IMR-90 (cell line): Measurements from ENCODE around the gene VPS25. TPM values are rescaled to one million over a fixed set of nuclear protein-coding genes. Genes with fewer than 3 reads are reported as not detected.

Source experiments
- ATAC-seq: fragments of 200-7000 bp; cut with Tn5 transposase; 2 replicates; pipeline ENCODE4 v1.9.1; 2020; ENCODE audit warnings: low read depth, mild to moderate bottlenecking, moderate library complexity
- BruUV-seq: library from RNA; stranded (reverse); fragments of 400-500 nt; replicated peaks from 2 replicates; lab custom pipeline; 2021; lab: Mats Ljungman, UMichigan
- CTCF ChIA-PET: fragments of 300-600 bp; formaldehyde crosslinking; extraction: SDS; loops from one replicate; lab custom pipeline; 2021; ENCODE audit warnings: antibody characterized with exemption; lab: Yijun Ruan, JAX
- POLR2A ChIA-PET: fragments of 300-600 bp; sonication (Branson Sonifier 250); formaldehyde crosslinking; loops from one replicate; lab custom pipeline; 2022; ENCODE audit warnings: antibody characterized with exemption; ENCODE audit not compliant: unreplicated experiment; lab: Charles Lee
- DNase-seq: peaks from one replicate; pipeline ENCODE4 v3.0.0; 2013
- H2AFZ ChIP-seq: replicated peaks from 2 replicates; pipeline ENCODE3; 2013; ENCODE audit warnings: low read length, mild to moderate bottlenecking; ENCODE audit not compliant: poor library complexity
- H2AK5ac ChIP-seq: 2 replicates; pipeline ENCODE4 v1.6.1; 2013; ENCODE audit warnings: low read depth, low read length, inconsistent platforms
- H2AK9ac ChIP-seq: replicated peaks from 2 replicates; pipeline ENCODE3; 2013; ENCODE audit warnings: mild to moderate bottlenecking, low read depth, low read length, moderate library complexity; ENCODE audit not compliant: poor library complexity
- H2BK120ac ChIP-seq: 2 replicates; pipeline ENCODE4 v1.6.1; 2013; ENCODE audit warnings: low read depth, low read length, inconsistent platforms
- H2BK15ac ChIP-seq: 3 replicates; pipeline ENCODE4 v1.6.1; 2013; ENCODE audit warnings: low read depth, low read length, inconsistent platforms
- H2BK20ac ChIP-seq: 2 replicates; pipeline ENCODE4 v1.6.1; 2013; ENCODE audit warnings: low read depth, mild to moderate bottlenecking, inconsistent platforms, low read length, moderate library complexity
- H2BK5ac ChIP-seq: 2 replicates; pipeline ENCODE4 v1.6.1; 2013; ENCODE audit warnings: mild to moderate bottlenecking, low read depth, low read length, inconsistent platforms; ENCODE audit not compliant: poor library complexity, severe bottlenecking
- H3K14ac ChIP-seq: replicated peaks from 2 replicates; pipeline ENCODE4 v1.6.1; 2013; ENCODE audit warnings: low read depth, low read length, inconsistent platforms
- H3K18ac ChIP-seq: 2 replicates; pipeline ENCODE4 v1.6.1; 2013; ENCODE audit warnings: low read depth, low read length, control low read depth
- H3K23ac ChIP-seq: 2 replicates; pipeline ENCODE4 v1.6.1; 2013; ENCODE audit warnings: low read depth, low read length, inconsistent platforms
- H3K27ac ChIP-seq: 2 replicates; pipeline ENCODE4 v1.5.1; 2013; ENCODE audit warnings: mild to moderate bottlenecking, control low read depth, low read length; ENCODE audit not compliant: insufficient read depth
- H3K27me3 ChIP-seq: 2 replicates; pipeline ENCODE4 v1.6.1; 2013; ENCODE audit warnings: low read length; ENCODE audit not compliant: control insufficient read depth, insufficient read depth
- H3K36me3 ChIP-seq: 2 replicates; pipeline ENCODE4 v1.6.1; 2013; ENCODE audit warnings: low read length, mixed read lengths; ENCODE audit not compliant: control insufficient read depth, insufficient read depth
- H3K4ac ChIP-seq: 2 replicates; pipeline ENCODE4 v1.6.1; 2013; ENCODE audit warnings: low read depth, low read length, inconsistent platforms
- H3K4me1 ChIP-seq: 2 replicates; pipeline ENCODE4 v1.6.1; 2013; ENCODE audit warnings: low read length, mixed read lengths; ENCODE audit not compliant: control insufficient read depth, insufficient read depth
- H3K4me2 ChIP-seq: 2 replicates; pipeline ENCODE4 v1.6.1; 2013; ENCODE audit warnings: low read depth, mild to moderate bottlenecking, control low read depth, low read length, moderate library complexity
- H3K4me3 ChIP-seq: 2 replicates; pipeline ENCODE4 v1.5.1; 2013; ENCODE audit warnings: low read depth, mild to moderate bottlenecking, control low read depth, low read length, moderate library complexity; ENCODE audit not compliant: insufficient read depth
- H3K56ac ChIP-seq: 2 replicates; pipeline ENCODE4 v1.6.1; 2013; ENCODE audit warnings: low read length, inconsistent platforms; ENCODE audit not compliant: insufficient read depth; ENCODE audit errors: extremely low read depth
- H3K79me1 ChIP-seq, 2 experiments: 2 replicates each; pipeline ENCODE4 v1.6.1; 2013; ENCODE audit warnings: low read length in 2 of 2, inconsistent platforms in 1 of 2, low read depth in 1 of 2
- H3K9ac ChIP-seq: 2 replicates; pipeline ENCODE4 v1.6.1; 2013; ENCODE audit warnings: low read depth, low read length, control low read depth
- H3K9me1 ChIP-seq: 2 replicates; pipeline ENCODE4 v1.6.1; 2013; ENCODE audit warnings: low read length, inconsistent platforms; ENCODE audit not compliant: insufficient read depth
- H3K9me3 ChIP-seq: 2 replicates; pipeline ENCODE4 v1.6.1; 2013; ENCODE audit warnings: low read length; ENCODE audit not compliant: control insufficient read depth, insufficient read depth
- H4K20me1 ChIP-seq: 2 replicates; pipeline ENCODE4 v1.6.1; 2013; ENCODE audit warnings: low read length, inconsistent platforms; ENCODE audit not compliant: insufficient read depth
- H4K5ac ChIP-seq: 2 replicates; pipeline ENCODE4 v1.6.1; 2013; ENCODE audit warnings: mild to moderate bottlenecking, low read depth, low read length, control low read depth
- H4K8ac ChIP-seq, 2 experiments: 2 replicates each; pipeline ENCODE4 v1.6.1; 2013; ENCODE audit warnings: low read depth in 2 of 2, low read length in 2 of 2, control low read depth in 1 of 2, inconsistent platforms in 1 of 2
- H4K91ac ChIP-seq: 2 replicates; pipeline ENCODE4 v1.6.1; 2013; ENCODE audit warnings: low read depth, low read length, inconsistent platforms; ENCODE audit not compliant: insufficient read depth
- FOS ChIP-seq: fragments of 150-350 bp; IDR thresholded peaks from 2 replicates; pipeline ENCODE4 v1.6.1; 2016; ENCODE audit warnings: low read depth, low read length
- MAZ ChIP-seq: IDR thresholded peaks from 2 replicates; pipeline ENCODE4 v1.6.1; 2012; ENCODE audit warnings: low read depth, mild to moderate bottlenecking, low read length, improper control_type of control experiment, moderate library complexity, borderline replicate concordance
- MXI1 ChIP-seq: IDR thresholded peaks from 2 replicates; pipeline ENCODE4 v1.6.1; 2012; ENCODE audit warnings: low read depth, mild to moderate bottlenecking, low read length, moderate library complexity, borderline replicate concordance
- NFE2L2 ChIP-seq: fragments of 150-350 bp; IDR thresholded peaks from 2 replicates; pipeline ENCODE4 v1.6.1; 2016; ENCODE audit warnings: low read depth, mild to moderate bottlenecking, low read length
- POLR2A ChIP-seq: IDR thresholded peaks from 2 replicates; pipeline ENCODE4 v1.6.1; 2012; ENCODE audit warnings: mild to moderate bottlenecking, low read depth, low read length
- RCOR1 ChIP-seq: IDR thresholded peaks from 2 replicates; pipeline ENCODE4 v1.6.1; 2012; ENCODE audit warnings: mild to moderate bottlenecking, low read length, improper control_type of control experiment; ENCODE audit not compliant: insufficient replicate concordance
- RFX5 ChIP-seq: IDR thresholded peaks from 2 replicates; pipeline ENCODE4 v1.8.0; 2012; ENCODE audit warnings: low read depth, mild to moderate bottlenecking, low read length, moderate library complexity
- WGBS, 2 experiments: methylation state at CpG; one replicate each; pipeline versions ENCODE4 v1.1.5 to v1.1.7; 2013; ENCODE audit warnings: missing lambda C conversion rate in 2 of 2; ENCODE audit not compliant: insufficient read length in 1 of 2; ENCODE audit errors: extremely low coverage in 2 of 2; 5-methylcytosine and 5-hydroxymethylcytosine counted together
- dilution Hi-C: fragments of 300-500 bp; cut with HindIII; formaldehyde crosslinking; loops from one replicate; pipeline ENCODE4 v1.14.3; 2018; ENCODE audit warnings: low sequenced_read_pairs; ENCODE audit not compliant: unreplicated experiment
- in situ Hi-C: fragments of 300-500 bp; cut with MboI; formaldehyde crosslinking; loops from 3 replicates; pipeline ENCODE4 v1.14.3; 2019; ENCODE audit warnings: low sequenced_read_pairs, inconsistent platforms, mixed read lengths
- intact Hi-C: fragments of 100-400 bp; cut with micrococcal nuclease; formaldehyde crosslinking; loops from 2 replicates; pipeline ENCODE4 v1.10.0; 2022
- polyA plus RNA-seq, 3 experiments: library from polyadenylated mRNA; depleted of rRNA; stranded (reverse); fragments of >200 nt; gene quantifications; 2 replicates each; pipeline ENCODE4 v1.2.3, GENCODE V29; 2012; ENCODE audit warnings: low replicate concordance in 1 of 3
- total RNA-seq: library from RNA; depleted of rRNA; stranded (reverse); fragments of >200 nt; gene quantifications from 2 replicates; pipeline ENCODE4 v1.2.3, GENCODE V29; 2012
- TF ChIP-seq, protein P1 (sequence below): fragments of 150-350 bp; IDR thresholded peaks from 2 replicates; pipeline ENCODE4 v1.6.1; 2016; ENCODE audit warnings: low read depth, mild to moderate bottlenecking, low read length, moderate library complexity, borderline replicate concordance
- TF ChIP-seq, protein P2 (sequence below): fragments of 150-350 bp; IDR thresholded peaks from 2 replicates; pipeline ENCODE4 v1.6.1; 2017; ENCODE audit warnings: mild to moderate bottlenecking, antibody characterized with exemption, low read length, low read depth

VPS25 gene
- total and polyA plus RNA-seq, 2 of the 4 experiments (the other 2 are of a cell fraction): 71.3 to 130 TPM

DNA sequence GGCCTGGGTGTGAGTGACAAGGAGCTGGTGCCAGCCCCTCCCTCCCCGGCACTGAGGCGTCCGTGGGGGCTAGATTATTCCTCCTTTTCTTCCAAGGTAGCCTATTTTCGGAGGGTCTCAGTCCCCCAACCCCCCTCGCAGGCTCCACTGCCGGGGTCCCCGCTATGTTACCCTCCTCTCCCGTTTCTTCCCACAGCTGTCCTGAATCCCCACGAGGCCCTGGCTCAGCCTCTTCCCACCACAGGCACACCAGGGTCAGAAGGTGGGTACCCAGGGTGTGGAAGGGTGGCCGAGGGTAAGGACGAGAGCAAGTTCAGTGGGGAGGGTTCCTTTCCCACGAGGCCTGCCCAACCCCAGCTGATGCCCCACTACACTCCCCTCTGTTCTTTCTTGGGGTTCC lies 11.6 kb upstream of the VPS25 start:
- H4K20me1 ChIP-seq: no peaks in the 10 kb centered on the region
- H2AFZ ChIP-seq: peak overlapping the region; percentile 87
- peaks cover 43% of the 10 kb centered on the region for H3K27me3 ChIP-seq
- 0 out of 2 replicates have a peak overlapping the region, but pooled peaks have one; percentile 3 for H2AK5ac ChIP-seq
- no peak overlapping the region for H3K56ac ChIP-seq
- no peaks in the 10 kb centered on the region for H3K79me1 ChIP-seq
- no peak overlapping the region for H2BK120ac ChIP-seq
- H3K9me1 ChIP-seq: no peaks in the 10 kb centered on the region
- H3K9me3 ChIP-seq: no peaks in the 10 kb centered on the region
- H2BK20ac ChIP-seq: no peak overlapping the region
- TF ChIP-seq RFX5 (no peak), RCOR1 (no peak), MXI1 (no peak), FOS (no peak), MAZ (no peak), NFE2L2 (no peak), POLR2A (no peak)
- TF ChIP-seq, protein P1, sequence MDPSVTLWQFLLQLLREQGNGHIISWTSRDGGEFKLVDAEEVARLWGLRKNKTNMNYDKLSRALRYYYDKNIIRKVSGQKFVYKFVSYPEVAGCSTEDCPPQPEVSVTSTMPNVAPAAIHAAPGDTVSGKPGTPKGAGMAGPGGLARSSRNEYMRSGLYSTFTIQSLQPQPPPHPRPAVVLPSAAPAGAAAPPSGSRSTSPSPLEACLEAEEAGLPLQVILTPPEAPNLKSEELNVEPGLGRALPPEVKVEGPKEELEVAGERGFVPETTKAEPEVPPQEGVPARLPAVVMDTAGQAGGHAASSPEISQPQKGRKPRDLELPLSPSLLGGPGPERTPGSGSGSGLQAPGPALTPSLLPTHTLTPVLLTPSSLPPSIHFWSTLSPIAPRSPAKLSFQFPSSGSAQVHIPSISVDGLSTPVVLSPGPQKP: no peak
- TF ChIP-seq, protein P2, sequence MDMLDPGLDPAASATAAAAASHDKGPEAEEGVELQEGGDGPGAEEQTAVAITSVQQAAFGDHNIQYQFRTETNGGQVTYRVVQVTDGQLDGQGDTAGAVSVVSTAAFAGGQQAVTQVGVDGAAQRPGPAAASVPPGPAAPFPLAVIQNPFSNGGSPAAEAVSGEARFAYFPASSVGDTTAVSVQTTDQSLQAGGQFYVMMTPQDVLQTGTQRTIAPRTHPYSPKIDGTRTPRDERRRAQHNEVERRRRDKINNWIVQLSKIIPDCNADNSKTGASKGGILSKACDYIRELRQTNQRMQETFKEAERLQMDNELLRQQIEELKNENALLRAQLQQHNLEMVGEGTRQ: no peak
- no peak overlapping the region for H3K9ac ChIP-seq
- DNase-seq (no peak), ATAC-seq (no peak)
- intact Hi-C loops (loop anchor here (5.0 kb wide), 2 partner anchors 61 to 184 kb away; partner anchors contain the start of genes BECN1 and PSMC3IP), in situ Hi-C loops (no loop called here), dilution Hi-C loops (no loop called here)
- CTCF ChIA-PET: interaction anchor here (3.5 kb wide), 1 partner anchor 14 kb away, joined by 12 read pairs; no protein-coding TSS in a partner anchor
- no peak overlapping the region for H3K4ac ChIP-seq
- no peak overlapping the region for H4K5ac ChIP-seq
- peak overlapping the region; percentile 74; the same call in 1 of the 2 replicates for H3K4me2 ChIP-seq
- H2AK9ac ChIP-seq: peak overlapping the region; percentile 7
- H2BK5ac ChIP-seq: no peak overlapping the region
- no peak overlapping the region for H4K8ac ChIP-seq
- POLR2A ChIA-PET: no interaction called here
- H3K4me3 ChIP-seq: no peak overlapping the region
- H3K36me3 ChIP-seq: no peaks in the 10 kb centered on the region
- no peak overlapping the region for H3K27ac ChIP-seq
- H2BK15ac ChIP-seq: no peak overlapping the region
- WGBS, 2 experiments: 40% methylated on average over 1 of the region's 12 CpGs; no CpG with 5 or more reads in 1 of the 2 experiments
- H3K4me1 ChIP-seq: no peaks in the 10 kb centered on the region
- H3K18ac ChIP-seq: no peak overlapping the region
- H3K23ac ChIP-seq: no peak overlapping the region
- BruUV-seq: no TSS peak
- no peak overlapping the region; the same call in 1 of the 2 replicates for H3K14ac ChIP-seq
- H4K91ac ChIP-seq: no peak overlapping the region
